HepG2 (cell line): ENCODE results near the gene ADARB2. TPM values are rescaled to one million over a fixed set of nuclear protein-coding genes. Genes with fewer than 3 reads are reported as not detected.

Experiments used
- ATAC-seq: fragments of 200-7000 bp; cut with Tn5 transposase; 3 replicates; pipeline ENCODE4 v1.9.1; 2020; ENCODE audit warnings: mild to moderate bottlenecking, moderate library complexity
- BruUV-seq: library from RNA; stranded (reverse); fragments of 400-500 nt; replicated peaks from 2 replicates; lab custom pipeline; 2021; lab: Mats Ljungman, UMichigan
- CTCF ChIA-PET: fragments of 300-600 bp; formaldehyde crosslinking; extraction: SDS; loops from one replicate; lab custom pipeline; 2021; ENCODE audit warnings: low total read pairs, inconsistent platforms, low intra/inter-chr PET ratio; lab: Yijun Ruan, JAX
- POLR2A ChIA-PET: fragments of 350-600 bp; sonication (Branson Sonifier 250); formaldehyde crosslinking; loops from one replicate; lab custom pipeline; 2020; ENCODE audit warnings: antibody characterized with exemption, inconsistent platforms; lab: Yijun Ruan, JAX
- DNase-seq: peaks from one replicate; pipeline ENCODE4 v3.0.0-alpha.2; 2015; ENCODE audit warnings: low spot score
- FAIRE-seq: peaks from 3 replicates; lab custom pipeline; 2011; peaks lifted over from hg19 to GRCh38; lab: Jason Lieb, UNC
- H2AFZ ChIP-seq: one replicate; pipeline ENCODE4 v1.6.1; 2011; ENCODE audit warnings: low read length, inconsistent platforms
- H3K27ac ChIP-seq: fragments of 300-600 bp; 3 replicates; pipeline ENCODE4 v1.8.0; 2011; ENCODE audit warnings: mixed run types, mild to moderate bottlenecking, mixed read lengths, low read length, inconsistent platforms; ENCODE audit not compliant: insufficient read depth; ENCODE audit errors: extremely low read length
- H3K27me3 ChIP-seq, 2 experiments: fragments of 200-600 bp in 1 of 2; 2 replicates in 1 of 2; 3 replicates in 1 of 2; pipeline versions ENCODE4 v1.6.0 to v1.8.0; 2011; ENCODE audit warnings: low read length in 2 of 2, mild to moderate bottlenecking in 2 of 2, moderate library complexity in 2 of 2, inconsistent platforms in 1 of 2; ENCODE audit not compliant: insufficient read depth in 2 of 2, control insufficient read depth in 1 of 2
- H3K36me3 ChIP-seq, 2 experiments: fragments of 200-600 bp in 1 of 2; replicated peaks in 1 of 2; 2 replicates in 1 of 2; 3 replicates in 1 of 2; pipeline versions ENCODE4 v1.5.1 to v1.8.0; 2011; ENCODE audit warnings: low read length in 2 of 2, inconsistent platforms in 1 of 2; ENCODE audit not compliant: insufficient read depth in 2 of 2, control insufficient read depth in 1 of 2
- H3K4me1 ChIP-seq: 2 replicates; pipeline ENCODE4 v1.5.1; 2012; ENCODE audit warnings: low read length, inconsistent platforms; ENCODE audit not compliant: insufficient read depth
- H3K4me2 ChIP-seq: 2 replicates; pipeline ENCODE4 v1.6.0; 2011; ENCODE audit warnings: low read depth, low read length, inconsistent platforms
- H3K4me3 ChIP-seq, 3 experiments: fragments of 200-600 bp in 1 of 3; sonication (generic), shearing (Covaris generic) in 1 of 3; replicated peaks in 1 of 3; 2 replicates each; pipeline ENCODE4 v1.5.1; 2011 to 2016; ENCODE audit warnings: low read length in 3 of 3, inconsistent platforms in 2 of 3, low read depth in 2 of 3, mild to moderate bottlenecking in 2 of 3, control low read depth in 1 of 3, mixed read lengths in 1 of 3; ENCODE audit not compliant: insufficient read depth in 1 of 3
- H3K79me2 ChIP-seq: one replicate; pipeline ENCODE4 v1.6.1; 2011; ENCODE audit warnings: low read length, inconsistent platforms; ENCODE audit not compliant: insufficient read depth
- H3K9ac ChIP-seq: 2 replicates; pipeline ENCODE4 v1.6.0; 2011; ENCODE audit warnings: mild to moderate bottlenecking, low read depth, low read length, inconsistent platforms; ENCODE audit not compliant: insufficient read depth
- H3K9me3 ChIP-seq: 2 replicates; pipeline ENCODE4 v1.5.1; 2012; ENCODE audit warnings: mild to moderate bottlenecking, low read length
- H4K20me1 ChIP-seq: 2 replicates; pipeline ENCODE4 v1.6.0; 2011; ENCODE audit warnings: inconsistent platforms, mild to moderate bottlenecking, low read length, moderate library complexity; ENCODE audit not compliant: insufficient read depth
- CC2D1A ChIP-seq: sonication (generic); formaldehyde crosslinking; IDR thresholded peaks from 2 replicates; pipeline ENCODE4 v1.8.1; 2023; ENCODE audit warnings: mild to moderate bottlenecking, missing genetic modification reagents
- CCDC6 ChIP-seq: sonication (generic); formaldehyde crosslinking; IDR thresholded peaks from 2 replicates; pipeline ENCODE4 v1.8.1; 2022; ENCODE audit warnings: mild to moderate bottlenecking, missing genetic modification reagents, moderate library complexity
- IKZF4 ChIP-seq: sonication (generic); formaldehyde crosslinking; IDR thresholded peaks from 2 replicates; pipeline ENCODE4 v1.5.1; 2020; ENCODE audit warnings: borderline replicate concordance, mild to moderate bottlenecking, low read depth, missing genetic modification reagents; ENCODE audit errors: not compliant biosample characterization
- NR2F2 ChIP-seq: IDR thresholded peaks from 2 replicates; pipeline ENCODE4 v1.6.1; 2012; ENCODE audit warnings: low read depth, inconsistent platforms, borderline replicate concordance
- PCBP1 ChIP-seq: fragments of 200-400 bp; formaldehyde crosslinking; IDR thresholded peaks from 2 replicates; pipeline ENCODE4 v1.6.1; 2017; ENCODE audit warnings: mild to moderate bottlenecking, low read depth, low read length, borderline replicate concordance
- PHF5A ChIP-seq: IDR thresholded peaks from one replicate; pipeline ENCODE4 v1.6.1; 2018; ENCODE audit warnings: low read depth, missing genetic modification reagents; ENCODE audit not compliant: unreplicated experiment
- REXO4 ChIP-seq: sonication (generic); formaldehyde crosslinking; IDR thresholded peaks from 2 replicates; pipeline ENCODE4 v1.8.0; 2022; ENCODE audit warnings: missing genetic modification reagents, mild to moderate bottlenecking, borderline replicate concordance
- RFX5 ChIP-seq: IDR thresholded peaks from 2 replicates; pipeline ENCODE4 v1.6.1; 2011; ENCODE audit warnings: low read depth, low read length, improper control_type of control experiment
- RFXANK ChIP-seq: IDR thresholded peaks from 2 replicates; pipeline ENCODE4 v1.6.1; 2016
- SMAD9 ChIP-seq: sonication (generic); formaldehyde crosslinking; IDR thresholded peaks from 2 replicates; pipeline ENCODE4 v1.5.1; 2020; ENCODE audit warnings: mild to moderate bottlenecking, missing genetic modification reagents
- ZNF121 ChIP-seq: sonication (generic); formaldehyde crosslinking; IDR thresholded peaks from 2 replicates; pipeline ENCODE4 v1.5.0; 2020; ENCODE audit warnings: mild to moderate bottlenecking, missing genetic modification reagents
- ZNF367 ChIP-seq: sonication (generic); formaldehyde crosslinking; IDR thresholded peaks from 2 replicates; pipeline ENCODE4 v1.4.0; 2020; ENCODE audit warnings: missing genetic modification reagents, borderline replicate concordance
- ZNF44 ChIP-seq: sonication (generic); formaldehyde crosslinking; IDR thresholded peaks from 2 replicates; pipeline ENCODE4 v1.5.1; 2020; ENCODE audit warnings: mild to moderate bottlenecking, missing genetic modification reagents
- WGBS: methylation state at CpG from one replicate; pipeline ENCODE4 v1.1.6; 2017; ENCODE audit warnings: low lambda C conversion rate; 5-methylcytosine and 5-hydroxymethylcytosine counted together
- in situ Hi-C: cut with HindIII; loops from 2 replicates; pipeline ENCODE4 v1.10.0; 2017; ENCODE audit warnings: low pct_unique_long_range_greater_than_20kb; ENCODE audit not compliant: extremely low pct_ligation_motif_present
- intact Hi-C: fragments of 100-400 bp; cut with micrococcal nuclease; formaldehyde crosslinking; loops from one replicate; pipeline ENCODE4 v1.10.0; 2022; ENCODE audit not compliant: unreplicated experiment
- polyA plus RNA-seq, 8 experiments: library from polyadenylated mRNA; depleted of rRNA in 3 of 8; stranded (reverse) in 7 of 8; unstranded in 1 of 8; fragments of >200 nt; fragmentation: Illumina TruSeq in 4 of 8; extraction: Trizol in 4 of 8; gene quantifications; 2 replicates each; pipeline versions ENCODE4 v1.2.1 to v1.2.3, GENCODE V29; 2011 to 2016; ENCODE audit warnings: low read depth in 4 of 8, missing spikeins in 1 of 8, mixed read lengths in 1 of 8; ENCODE audit not compliant: insufficient read depth in 1 of 8
- total RNA-seq, 5 experiments: library from RNA; depleted of rRNA; stranded (reverse); fragments of >200 nt; fragmentation: Illumina TruSeq; extraction: Trizol; gene quantifications; 2 replicates each; pipeline ENCODE4 v1.2.3, GENCODE V29; 2016; ENCODE audit warnings: low read depth in 1 of 5
- TF ChIP-seq, protein P1 (sequence below): sonication (generic); formaldehyde crosslinking; IDR thresholded peaks from 2 replicates; pipeline ENCODE4 v1.4.0; 2020; ENCODE audit warnings: missing genetic modification reagents
- TF ChIP-seq, protein P2 (sequence below), 2 experiments: sonication (generic) in 1 of 2; formaldehyde crosslinking in 1 of 2; IDR thresholded peaks; 2 replicates each; pipeline versions ENCODE4 v1.4.0 to v1.6.1; 2018 to 2020; ENCODE audit warnings: missing genetic modification reagents in 2 of 2, borderline replicate concordance in 1 of 2, low read depth in 1 of 2, mild to moderate bottlenecking in 1 of 2, missing biosample characterization in 1 of 2
- TF ChIP-seq, protein P3 (sequence below): sonication (generic); formaldehyde crosslinking; IDR thresholded peaks from 2 replicates; pipeline ENCODE4 v1.4.0; 2020; ENCODE audit warnings: missing genetic modification reagents, low read depth, mild to moderate bottlenecking, borderline replicate concordance
- TF ChIP-seq, protein P4 (sequence below): IDR thresholded peaks from 2 replicates; pipeline ENCODE4 v1.6.1; 2016; ENCODE audit warnings: missing genetic modification reagents, missing compliant biosample characterization

The ADARB2 gene
- total and polyA plus RNA-seq, 2 of the 13 experiments (the other 11 are each of a cell fraction or from before 2014, with no cell fraction given), result not detected

DNA sequence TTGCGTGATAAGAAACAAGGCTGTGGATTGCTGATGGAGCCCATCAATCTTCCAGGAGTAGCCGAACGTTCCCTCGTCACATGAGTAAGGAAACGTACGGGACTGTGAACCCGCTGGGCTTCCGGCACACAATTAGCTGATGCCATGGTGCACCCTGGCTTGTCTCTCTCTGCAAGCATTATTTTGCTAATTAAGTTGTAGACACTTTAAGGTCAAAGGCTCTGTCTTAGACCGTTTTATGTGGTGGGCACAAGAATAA lies 50.9 kb downstream of the ADARB2 start (continued):
- TF ChIP-seq, protein P1, sequence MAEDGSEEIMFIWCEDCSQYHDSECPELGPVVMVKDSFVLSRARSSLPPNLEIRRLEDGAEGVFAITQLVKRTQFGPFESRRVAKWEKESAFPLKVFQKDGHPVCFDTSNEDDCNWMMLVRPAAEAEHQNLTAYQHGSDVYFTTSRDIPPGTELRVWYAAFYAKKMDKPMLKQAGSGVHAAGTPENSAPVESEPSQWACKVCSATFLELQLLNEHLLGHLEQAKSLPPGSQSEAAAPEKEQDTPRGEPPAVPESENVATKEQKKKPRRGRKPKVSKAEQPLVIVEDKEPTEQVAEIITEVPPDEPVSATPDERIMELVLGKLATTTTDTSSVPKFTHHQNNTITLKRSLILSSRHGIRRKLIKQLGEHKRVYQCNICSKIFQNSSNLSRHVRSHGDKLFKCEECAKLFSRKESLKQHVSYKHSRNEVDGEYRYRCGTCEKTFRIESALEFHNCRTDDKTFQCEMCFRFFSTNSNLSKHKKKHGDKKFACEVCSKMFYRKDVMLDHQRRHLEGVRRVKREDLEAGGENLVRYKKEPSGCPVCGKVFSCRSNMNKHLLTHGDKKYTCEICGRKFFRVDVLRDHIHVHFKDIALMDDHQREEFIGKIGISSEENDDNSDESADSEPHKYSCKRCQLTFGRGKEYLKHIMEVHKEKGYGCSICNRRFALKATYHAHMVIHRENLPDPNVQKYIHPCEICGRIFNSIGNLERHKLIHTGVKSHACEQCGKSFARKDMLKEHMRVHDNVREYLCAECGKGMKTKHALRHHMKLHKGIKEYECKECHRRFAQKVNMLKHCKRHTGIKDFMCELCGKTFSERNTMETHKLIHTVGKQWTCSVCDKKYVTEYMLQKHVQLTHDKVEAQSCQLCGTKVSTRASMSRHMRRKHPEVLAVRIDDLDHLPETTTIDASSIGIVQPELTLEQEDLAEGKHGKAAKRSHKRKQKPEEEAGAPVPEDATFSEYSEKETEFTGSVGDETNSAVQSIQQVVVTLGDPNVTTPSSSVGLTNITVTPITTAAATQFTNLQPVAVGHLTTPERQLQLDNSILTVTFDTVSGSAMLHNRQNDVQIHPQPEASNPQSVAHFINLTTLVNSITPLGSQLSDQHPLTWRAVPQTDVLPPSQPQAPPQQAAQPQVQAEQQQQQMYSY, result no peak
- TF ChIP-seq ZNF121, result no peak
- TF ChIP-seq, all 625 proteins: peak for 0

DNA sequence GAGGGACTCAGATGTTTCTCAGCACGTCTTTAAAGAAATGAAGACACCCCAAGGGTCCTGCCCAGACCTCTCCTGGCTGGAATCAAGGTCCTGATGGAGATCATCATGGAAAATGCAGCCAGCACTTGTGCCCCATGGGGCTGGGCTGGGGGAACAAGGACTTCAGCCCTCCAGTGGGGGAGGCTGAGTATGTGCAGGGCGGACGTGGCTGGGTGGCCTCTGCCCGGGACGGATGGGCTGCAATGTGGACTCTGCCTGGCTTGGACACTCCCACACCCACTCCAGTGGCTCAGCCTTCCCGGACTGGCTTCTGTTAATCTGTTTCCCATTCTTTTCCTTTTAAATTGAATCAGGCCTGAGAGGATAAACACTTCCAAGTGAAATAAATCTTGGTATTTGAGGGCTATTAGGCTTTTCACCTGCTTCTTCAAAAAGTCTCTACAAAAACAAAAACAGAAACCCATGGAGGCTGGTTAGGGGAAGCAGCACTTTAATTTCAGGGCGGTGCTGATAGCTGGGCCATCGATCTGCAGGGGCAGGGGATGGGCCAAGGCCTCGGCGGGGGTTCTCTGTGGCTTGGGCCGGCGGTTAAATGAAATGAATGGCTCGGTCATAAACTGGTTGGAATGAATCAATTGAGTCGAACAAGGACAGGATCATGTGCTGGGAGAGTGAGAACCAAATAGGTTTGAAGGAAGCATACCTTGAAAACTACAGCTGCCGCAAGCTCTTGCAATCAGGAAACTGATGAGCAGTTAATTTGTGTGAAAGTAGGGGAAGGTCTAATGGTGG lies 51.4 kb downstream of the ADARB2 start:
- H3K4me1 ChIP-seq, result peaks cover 7% of the 10 kb centered on the region
- POLR2A ChIA-PET, result no interaction called here
- BruUV-seq, result no TSS peak
- no peak overlapping the region for H3K4me3 ChIP-seq
- no peaks in the 10 kb centered on the region for H4K20me1 ChIP-seq
- intact Hi-C loops (no loop called here), in situ Hi-C loops (no loop called here)
- TF ChIP-seq ZNF367 (CRISPR knock-in tag) (no peak), REXO4 (CRISPR knock-in tag) (no peak), CC2D1A (CRISPR knock-in tag) (no peak), RFXANK (CRISPR knock-in tag) (no peak), IKZF4 (CRISPR knock-in tag) (no peak), CCDC6 (CRISPR knock-in tag) (no peak), ZNF44 (CRISPR knock-in tag) (no peak), SMAD9 (CRISPR knock-in tag) (no peak), NR2F2 (no peak), RFX5 (no peak), PCBP1 (no peak), PHF5A (CRISPR knock-in tag) (no peak)
- TF ChIP-seq, protein P2, sequence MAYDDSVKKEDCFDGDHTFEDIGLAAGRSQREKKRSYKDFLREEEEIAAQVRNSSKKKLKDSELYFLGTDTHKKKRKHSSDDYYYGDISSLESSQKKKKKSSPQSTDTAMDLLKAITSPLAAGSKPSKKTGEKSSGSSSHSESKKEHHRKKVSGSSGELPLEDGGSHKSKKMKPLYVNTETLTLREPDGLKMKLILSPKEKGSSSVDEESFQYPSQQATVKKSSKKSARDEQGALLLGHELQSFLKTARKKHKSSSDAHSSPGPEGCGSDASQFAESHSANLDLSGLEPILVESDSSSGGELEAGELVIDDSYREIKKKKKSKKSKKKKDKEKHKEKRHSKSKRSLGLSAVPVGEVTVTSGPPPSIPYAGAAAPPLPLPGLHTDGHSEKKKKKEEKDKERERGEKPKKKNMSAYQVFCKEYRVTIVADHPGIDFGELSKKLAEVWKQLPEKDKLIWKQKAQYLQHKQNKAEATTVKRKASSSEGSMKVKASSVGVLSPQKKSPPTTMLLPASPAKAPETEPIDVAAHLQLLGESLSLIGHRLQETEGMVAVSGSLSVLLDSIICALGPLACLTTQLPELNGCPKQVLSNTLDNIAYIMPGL (CRISPR knock-in tag; IDR thresholded peaks at IDR 0.05; ENCODE audit: borderline replicate concordance in 1 of 2, low read depth in 1 of 2), result no peak
- TF ChIP-seq, protein P3, sequence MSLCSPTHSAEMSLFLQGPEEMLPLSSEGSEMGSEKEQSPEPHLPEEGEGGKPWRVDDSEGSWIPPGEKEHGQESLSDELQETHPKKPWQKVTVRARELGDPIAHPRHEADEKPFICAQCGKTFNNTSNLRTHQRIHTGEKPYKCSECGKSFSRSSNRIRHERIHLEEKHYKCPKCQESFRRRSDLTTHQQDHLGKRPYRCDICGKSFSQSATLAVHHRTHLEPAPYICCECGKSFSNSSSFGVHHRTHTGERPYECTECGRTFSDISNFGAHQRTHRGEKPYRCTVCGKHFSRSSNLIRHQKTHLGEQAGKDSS, result no peak
- TF ChIP-seq, protein P4, sequence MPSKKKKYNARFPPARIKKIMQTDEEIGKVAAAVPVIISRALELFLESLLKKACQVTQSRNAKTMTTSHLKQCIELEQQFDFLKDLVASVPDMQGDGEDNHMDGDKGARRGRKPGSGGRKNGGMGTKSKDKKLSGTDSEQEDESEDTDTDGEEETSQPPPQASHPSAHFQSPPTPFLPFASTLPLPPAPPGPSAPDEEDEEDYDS (CRISPR knock-in tag), result no peak
- no peaks in the 10 kb centered on the region for H3K9me3 ChIP-seq
- FAIRE-seq, result no peak
- no peak for DNase-seq
- peak; percentile 80 for ATAC-seq
- no peaks in the 10 kb centered on the region for H3K79me2 ChIP-seq
- H3K36me3 ChIP-seq, result no peaks in the 10 kb centered on the region
- H3K27ac ChIP-seq, result no peak overlapping the region
- H3K9ac ChIP-seq, result no peak overlapping the region
- no peak overlapping the region for H3K4me2 ChIP-seq
- CTCF ChIA-PET, result no interaction called here
- H2AFZ ChIP-seq, result no peak overlapping the region
- H3K27me3 ChIP-seq, result peaks cover 0 to 41% of the 10 kb centered on the region in 2 experiments; a peak in 3 of 5 replicates
- WGBS, result 30% methylated on average over 13 of the region's 15 CpGs
